H1 (cell line): ENCODE data around the gene LSM6. TPM values are rescaled to one million over a fixed set of nuclear protein-coding genes. Genes with fewer than 3 reads are reported as not detected.

Experiments
- CTCF ChIA-PET: fragments of 300-600 bp; sonication (Branson Sonifier 250); formaldehyde crosslinking; loops from one replicate; lab custom pipeline; 2021; ENCODE audit not compliant: partially characterized antibody; lab: Charles Lee
- POLR2A ChIA-PET: fragments of 300-600 bp; sonication (Branson Sonifier 250); formaldehyde crosslinking; loops from one replicate; lab custom pipeline; 2021; ENCODE audit warnings: inconsistent platforms; ENCODE audit not compliant: partially characterized antibody; lab: Charles Lee
- DNase-seq, 2 experiments: peaks; one replicate each; pipeline versions ENCODE4 v3.0.0 to v3.0.0-alpha.2; 2010 to 2022; ENCODE audit warnings: low spot score in 2 of 2, low read depth in 1 of 2, mixed read lengths in 1 of 2
- FAIRE-seq: peaks from 2 replicates; lab custom pipeline; 2011; peaks lifted over from hg19 to GRCh38; lab: Jason Lieb, UNC
- H2AFZ ChIP-seq: 2 replicates; pipeline ENCODE4 v1.8.1; 2012; ENCODE audit warnings: low read length, inconsistent platforms
- H2AK5ac ChIP-seq: 2 replicates; pipeline ENCODE4 v1.6.1; 2013; ENCODE audit warnings: low read depth, low read length
- H2BK120ac ChIP-seq: replicated peaks from 2 replicates; pipeline ENCODE3; 2013; ENCODE audit warnings: low read depth, low read length, inconsistent platforms
- H2BK12ac ChIP-seq: 2 replicates; pipeline ENCODE4 v1.6.1; 2013; ENCODE audit warnings: low read depth, low read length
- H2BK15ac ChIP-seq: 2 replicates; pipeline ENCODE4 v1.6.1; 2013; ENCODE audit warnings: low read length
- H2BK20ac ChIP-seq: 2 replicates; pipeline ENCODE4 v1.6.1; 2013; ENCODE audit warnings: low read length
- H2BK5ac ChIP-seq: 2 replicates; pipeline ENCODE4 v1.6.1; 2013; ENCODE audit warnings: low read depth, low read length
- H3K14ac ChIP-seq: 2 replicates; pipeline ENCODE4 v1.6.1; 2013; ENCODE audit warnings: inconsistent platforms; ENCODE audit not compliant: insufficient read length
- H3K18ac ChIP-seq: 2 replicates; pipeline ENCODE4 v1.6.1; 2013; ENCODE audit warnings: low read length; ENCODE audit errors: extremely low read depth
- H3K23ac ChIP-seq: 2 replicates; pipeline ENCODE4 v1.6.1; 2013; ENCODE audit warnings: inconsistent platforms; ENCODE audit not compliant: insufficient read length
- H3K23me2 ChIP-seq: 2 replicates; pipeline ENCODE4 v1.6.1; 2013; ENCODE audit warnings: low read depth, low read length
- H3K27ac ChIP-seq: 2 replicates; pipeline ENCODE4 v1.6.1; 2011; ENCODE audit warnings: low read depth, low read length, inconsistent platforms
- H3K27me3 ChIP-seq, 4 experiments: replicated peaks in 1 of 4; 1 replicate in 1 of 4; 2 replicates in 3 of 4; pipeline versions ENCODE4 v1.6.1 to v1.8.1; 2011 to 2013; ENCODE audit warnings: low read length in 3 of 4, mild to moderate bottlenecking in 3 of 4, inconsistent platforms in 2 of 4, mixed read lengths in 2 of 4, moderate library complexity in 1 of 4; ENCODE audit not compliant: control insufficient read depth in 3 of 4, insufficient read depth in 3 of 4; ENCODE audit errors: extremely low read depth in 1 of 4
- H3K36me3 ChIP-seq, 4 experiments: 2 replicates each; pipeline versions ENCODE4 v1.6.1 to v1.8.1; 2011 to 2013; ENCODE audit warnings: mild to moderate bottlenecking in 4 of 4, low read length in 3 of 4, moderate library complexity in 2 of 4, control low read depth in 1 of 4, inconsistent platforms in 1 of 4; ENCODE audit not compliant: insufficient read depth in 4 of 4, control insufficient read depth in 2 of 4
- H3K4ac ChIP-seq: replicated peaks from 2 replicates; pipeline ENCODE3; 2013; ENCODE audit warnings: low read length, low read depth, mixed read lengths, inconsistent platforms; ENCODE audit not compliant: insufficient read length
- H3K4me1 ChIP-seq, 4 experiments: replicated peaks in 1 of 4; 1 replicate in 1 of 4; 2 replicates in 3 of 4; pipeline versions ENCODE4 v1.6.1 to v1.8.1; 2011 to 2013; ENCODE audit warnings: low read length in 3 of 4, inconsistent platforms in 2 of 4, mixed read lengths in 1 of 4; ENCODE audit not compliant: insufficient read depth in 4 of 4, control insufficient read depth in 3 of 4
- H3K4me2 ChIP-seq, 2 experiments: 2 replicates each; pipeline versions ENCODE4 v1.6.1 to v1.8.1; 2011 to 2013; ENCODE audit warnings: low read depth in 2 of 2, low read length in 2 of 2, control low read depth in 1 of 2, inconsistent platforms in 1 of 2, mild to moderate bottlenecking in 1 of 2; ENCODE audit not compliant: insufficient read depth in 1 of 2
- H3K4me3 ChIP-seq, 4 experiments: fragments of 200-600, 300-600 bp in 1 of 4; sonication (generic), shearing (Covaris generic), sonication (Bioruptor Twin) in 1 of 4; 2 replicates each; pipeline versions ENCODE4 v1.5.1 to v1.8.1; 2011 to 2016; ENCODE audit warnings: low read length in 4 of 4, low read depth in 3 of 4, control low read depth in 2 of 4, inconsistent platforms in 2 of 4, mild to moderate bottlenecking in 2 of 4, mixed read lengths in 1 of 4, moderate library complexity in 1 of 4; ENCODE audit not compliant: insufficient read depth in 2 of 4; ENCODE audit errors: extremely low read depth in 1 of 4
- H3K56ac ChIP-seq: replicated peaks from 2 replicates; pipeline ENCODE3; 2013; ENCODE audit warnings: low read depth, mild to moderate bottlenecking, mixed read lengths, low read length, inconsistent platforms; ENCODE audit not compliant: insufficient read length
- H3K79me1 ChIP-seq: 2 replicates; pipeline ENCODE4 v1.6.1; 2013; ENCODE audit warnings: low read depth, low read length, control low read depth
- H3K79me2 ChIP-seq, 2 experiments: 2 replicates each; pipeline versions ENCODE4 v1.6.1 to v1.8.1; 2012 to 2013; ENCODE audit warnings: low read length in 2 of 2, mild to moderate bottlenecking in 2 of 2, inconsistent platforms in 1 of 2; ENCODE audit not compliant: insufficient read depth in 2 of 2, control insufficient read depth in 1 of 2
- H3K9ac ChIP-seq, 4 experiments: replicated peaks in 1 of 4; 1 replicate in 1 of 4; 2 replicates in 3 of 4; pipeline versions ENCODE4 v1.6.1 to v1.8.1; 2011 to 2013; ENCODE audit warnings: low read depth in 3 of 4, low read length in 3 of 4, control low read depth in 2 of 4, mild to moderate bottlenecking in 2 of 4, moderate library complexity in 2 of 4, inconsistent platforms in 1 of 4; ENCODE audit errors: extremely low read depth in 1 of 4
- H3K9me3 ChIP-seq, 2 experiments: 2 replicates each; pipeline versions ENCODE4 v1.6.1 to v1.8.1; 2012 to 2013; ENCODE audit warnings: mild to moderate bottlenecking in 2 of 2, moderate library complexity in 2 of 2, control low read depth in 1 of 2, inconsistent platforms in 1 of 2, low read depth in 1 of 2, low read length in 1 of 2, mixed read lengths in 1 of 2; ENCODE audit not compliant: insufficient read depth in 2 of 2
- H4K20me1 ChIP-seq, 2 experiments: replicated peaks in 1 of 2; 2 replicates each; pipeline versions ENCODE3 to v1.8.1; 2011 to 2013; ENCODE audit warnings: inconsistent platforms in 2 of 2, low read length in 2 of 2, mild to moderate bottlenecking in 1 of 2; ENCODE audit not compliant: insufficient read depth in 2 of 2, control insufficient read depth in 1 of 2
- H4K5ac ChIP-seq: 2 replicates; pipeline ENCODE4 v1.6.1; 2013; ENCODE audit warnings: low read length, low read depth, mixed read lengths, inconsistent platforms; ENCODE audit not compliant: insufficient read length
- H4K8ac ChIP-seq: 2 replicates; pipeline ENCODE4 v1.8.0; 2013; ENCODE audit warnings: mild to moderate bottlenecking, moderate library complexity, low read length, inconsistent platforms; ENCODE audit not compliant: insufficient read depth; ENCODE audit errors: extremely low read depth
- H4K91ac ChIP-seq: replicated peaks from 2 replicates; pipeline ENCODE3; 2013; ENCODE audit warnings: low read length, mixed read lengths, inconsistent platforms; ENCODE audit not compliant: insufficient read length
- GTF2F1 ChIP-seq: IDR thresholded peaks from 2 replicates; pipeline ENCODE4 v1.6.1; 2012; ENCODE audit warnings: low read depth, low read length, improper control_type of control experiment, borderline replicate concordance
- NANOG ChIP-seq: IDR thresholded peaks from 2 replicates; pipeline ENCODE4 v1.6.1; 2011; ENCODE audit warnings: low read length, low read depth, mild to moderate bottlenecking, inconsistent platforms; ENCODE audit not compliant: insufficient read depth, poor library complexity, severe bottlenecking
- SIX5 ChIP-seq: IDR thresholded peaks from 2 replicates; pipeline ENCODE4 v1.6.1; 2011; ENCODE audit warnings: mild to moderate bottlenecking, low read depth, low read length
- SP4 ChIP-seq: IDR thresholded peaks from 2 replicates; pipeline ENCODE4 v1.6.1; 2012; ENCODE audit warnings: low read length, inconsistent platforms
- TAF7 ChIP-seq: optimal IDR thresholded peaks from 2 replicates; pipeline ENCODE3; 2011; ENCODE audit warnings: low read depth, mild to moderate bottlenecking, inconsistent platforms, low read length, moderate library complexity, borderline replicate concordance
- TBP ChIP-seq: IDR thresholded peaks from 2 replicates; pipeline ENCODE4 v1.6.1; 2011; ENCODE audit warnings: low read depth, low read length, improper control_type of control experiment
- WGBS, 2 experiments: shearing (Covaris generic) in 1 of 2; methylation state at CpG; one replicate each; pipeline versions ENCODE4 v1.1.6 to v1.1.7; 2013 to 2015; ENCODE audit warnings: low lambda C conversion rate in 2 of 2, mixed read lengths in 2 of 2, inconsistent platforms in 1 of 2, low coverage in 1 of 2, missing lambda C conversion rate in 1 of 2; ENCODE audit not compliant: insufficient replicate concordance in 2 of 2, insufficient coverage in 1 of 2, insufficient read length in 1 of 2; ENCODE audit errors: extremely low coverage in 1 of 2, missing lambda C conversion rate in 1 of 2; 5-methylcytosine and 5-hydroxymethylcytosine counted together
- polyA plus RNA-seq, 7 experiments: library from polyadenylated mRNA; depleted of rRNA in 3 of 7; stranded (reverse) in 5 of 7; unstranded in 2 of 7; fragments of >200 nt in 5 of 7; fragments of 200-250 nt in 2 of 7; gene quantifications; 1 replicate in 5 of 7; 2 replicates in 1 of 7; 4 replicates in 1 of 7; pipeline versions ENCODE4 v1.2.1 to v1.2.3, GENCODE V29; 2011 to 2013; ENCODE audit warnings: missing spikeins in 2 of 7, mixed read lengths in 2 of 7
- total RNA-seq: library from RNA; stranded (reverse); fragmentation: NEBNext Ultra II Directional; extraction: Animal tissue kit (Norgen Biotek cat#: 25700); gene quantifications from 2 replicates; pipeline ENCODE4 v1.2.1, GENCODE V29; 2021
- TF ChIP-seq, protein P1 (sequence below): IDR thresholded peaks from 2 replicates; pipeline ENCODE4 v1.6.1; 2011; ENCODE audit warnings: low read depth, mild to moderate bottlenecking, low read length; ENCODE audit not compliant: insufficient read depth
- TF ChIP-seq, protein P2 (sequence below): IDR thresholded peaks from 2 replicates; pipeline ENCODE4 v1.6.1; 2011; ENCODE audit warnings: low read length, improper control_type of control experiment

Gene LSM6
- total and polyA plus RNA-seq, 2 of the 8 experiments (the other 6 are each of a cell fraction or from before 2014, with no cell fraction given): 40.2 to 63.4 TPM

DNA sequence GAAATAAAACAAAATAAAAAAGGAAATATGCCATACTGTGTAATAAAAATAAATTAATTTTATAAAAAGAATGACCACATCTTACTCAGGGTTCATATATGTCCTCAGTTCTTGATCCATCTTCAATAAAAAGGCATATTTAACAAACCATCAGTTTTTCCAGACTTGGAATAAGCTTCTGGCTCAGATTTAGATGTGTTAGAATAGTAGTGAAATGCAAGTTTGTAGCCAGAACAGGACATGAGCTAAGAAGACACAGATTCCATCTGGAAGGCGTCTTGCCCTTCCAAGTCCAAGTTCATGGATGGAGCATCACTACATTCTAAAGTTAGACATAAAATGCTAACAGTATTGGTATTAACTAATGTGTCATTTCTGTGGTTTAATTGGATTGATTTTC lies 10.3 kb upstream of the LSM6 start:
- Histone ChIP-seq H3K18ac (no peak overlapping the region), H3K79me2 (no peaks in the 10 kb centered on the region), H3K4me3 (no peak overlapping the region), H3K56ac (no peak overlapping the region), H3K14ac (no peak overlapping the region), H3K4ac (no peak overlapping the region), H3K27me3 (no peaks in the 10 kb centered on the region), H3K9ac (no peak overlapping the region), H2BK5ac (no peak overlapping the region), H2BK120ac (no peak overlapping the region), H4K5ac (no peak overlapping the region), H3K36me3 (no peaks in the 10 kb centered on the region), H2AFZ (no peak overlapping the region), H3K27ac (no peak overlapping the region), H3K23ac (no peak overlapping the region), H3K4me2 (no peak overlapping the region), H4K8ac (no peak overlapping the region), H3K79me1 (no peaks in the 10 kb centered on the region), H2BK15ac (no peak overlapping the region), H3K9me3 (no peaks in the 10 kb centered on the region), H4K20me1 (no peaks in the 10 kb centered on the region), H3K23me2 (no peaks in the 10 kb centered on the region), H2AK5ac (no peak overlapping the region), H2BK12ac (no peak overlapping the region), H3K4me1 (no peaks in the 10 kb centered on the region), H4K91ac (no peak overlapping the region), H2BK20ac (no peak overlapping the region)
- DNase-seq: no peak
- ChIA-PET POLR2A (no interaction called here), CTCF (interaction anchor here (1.0 kb wide), 1 partner anchor 9 kb away, joined by 3 read pairs; no protein-coding TSS in a partner anchor)
- 89% methylated on average over 1 of the region's 1 CpG; no CpG with 5 or more reads in 1 of the 2 experiments for WGBS, 2 experiments
- FAIRE-seq: no peak
- no peak for TF ChIP-seq GTF2F1
- TF ChIP-seq SP4: no peak
- TF ChIP-seq TBP: no peak
- TF ChIP-seq TAF7: no peak
- no peak for TF ChIP-seq NANOG
- TF ChIP-seq, protein P1, sequence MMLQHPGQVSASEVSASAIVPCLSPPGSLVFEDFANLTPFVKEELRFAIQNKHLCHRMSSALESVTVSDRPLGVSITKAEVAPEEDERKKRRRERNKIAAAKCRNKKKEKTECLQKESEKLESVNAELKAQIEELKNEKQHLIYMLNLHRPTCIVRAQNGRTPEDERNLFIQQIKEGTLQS: no peak
- TF ChIP-seq SIX5: no peak
- TF ChIP-seq, protein P2, sequence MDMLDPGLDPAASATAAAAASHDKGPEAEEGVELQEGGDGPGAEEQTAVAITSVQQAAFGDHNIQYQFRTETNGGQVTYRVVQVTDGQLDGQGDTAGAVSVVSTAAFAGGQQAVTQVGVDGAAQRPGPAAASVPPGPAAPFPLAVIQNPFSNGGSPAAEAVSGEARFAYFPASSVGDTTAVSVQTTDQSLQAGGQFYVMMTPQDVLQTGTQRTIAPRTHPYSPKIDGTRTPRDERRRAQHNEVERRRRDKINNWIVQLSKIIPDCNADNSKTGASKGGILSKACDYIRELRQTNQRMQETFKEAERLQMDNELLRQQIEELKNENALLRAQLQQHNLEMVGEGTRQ: no peak
